ENCODE measurements around the gene PFKFB4. TPM values are rescaled to one million over a fixed set of nuclear protein-coding genes. Genes with fewer than 3 reads are reported as not detected.

PFKFB4 gene
- total RNA-seq, 1 experiment from 2014 or later: 12.3 TPM

DNA sequence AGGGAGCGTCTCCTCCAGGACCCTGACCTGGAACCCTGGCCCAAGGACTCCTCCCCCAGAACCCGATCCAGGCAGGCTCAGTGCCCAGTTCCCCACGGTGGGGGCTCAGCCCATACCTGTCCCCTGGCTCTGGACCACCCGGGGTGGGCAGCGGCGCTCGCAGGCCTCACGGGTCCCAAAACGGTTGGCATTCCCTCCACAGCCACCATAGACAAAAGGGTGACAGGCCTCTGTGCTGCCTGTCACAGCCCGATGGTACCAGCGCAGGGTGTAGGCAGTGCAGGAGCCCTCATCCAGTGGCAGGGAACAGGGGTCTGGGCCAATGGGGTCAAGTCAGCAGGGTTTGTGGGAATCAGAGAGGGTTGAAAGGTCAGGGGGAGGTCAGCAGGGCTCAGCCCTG lies 8.1 kb upstream of the PFKFB4 start:
- Histone ChIP-seq H3K18ac (ENCODE audit: insufficient read length, low read depth, low read length) (no peak overlapping the region), H3K27ac (ENCODE audit: insufficient read length, low read depth, low read length) (no peak overlapping the region), H3K79me2 (ENCODE audit: insufficient read depth, low read length) (no peaks in the 10 kb centered on the region), H3K23me2 (ENCODE audit: insufficient read length, low read depth, low read length, poor library complexity, severe bottlenecking) (no peaks in the 10 kb centered on the region), H3K14ac (ENCODE audit: insufficient read depth, low read length) (no peak overlapping the region), H3K9me3 (ENCODE audit: control insufficient read depth, low read depth, low read length) (no peaks in the 10 kb centered on the region), H2BK5ac (ENCODE audit: insufficient read length, low read length) (no peak overlapping the region), H4K20me1 (ENCODE audit: control insufficient read depth, insufficient read depth, insufficient read length) (no peaks in the 10 kb centered on the region), H3K23ac (ENCODE audit: insufficient read length, low read depth, low read length) (no peak overlapping the region), H2BK15ac (ENCODE audit: low read depth, low read length) (no peak overlapping the region), H2AFZ (ENCODE audit: low read length) (no peak overlapping the region), H3K27me3 (ENCODE audit: insufficient read depth, low read length) (no peaks in the 10 kb centered on the region), H3K79me1 (ENCODE audit: insufficient read depth, low read depth, low read length, poor library complexity, severe bottlenecking) (no peaks in the 10 kb centered on the region), H4K5ac (ENCODE audit: insufficient read length, low read depth, low read length) (no peak overlapping the region), H3T11ph (ENCODE audit: low read length) (no peak overlapping the region), H2BK12ac (ENCODE audit: insufficient read length, low read depth, low read length) (no peak overlapping the region), H2AK5ac (ENCODE audit: insufficient read length, low read length) (no peak overlapping the region), H2BK20ac (ENCODE audit: low read depth, low read length, poor library complexity, severe bottlenecking) (no peak overlapping the region), H3K4ac (ENCODE audit: low read depth, low read length) (no peak overlapping the region), H3K56ac (ENCODE audit: insufficient read length, low read depth, low read length) (no peak overlapping the region), H3K4me1 (ENCODE audit: insufficient read depth, low read length) (peaks cover 6% of the 10 kb centered on the region; the same call in 1 of the 2 replicates), H3K4me2 (ENCODE audit: insufficient read depth, insufficient read length, low read length) (no peak overlapping the region), H4K91ac (ENCODE audit: insufficient read length, low read depth, low read length) (no peak overlapping the region), H3K9ac (ENCODE audit: extremely low read depth, insufficient read length, low read length) (no peak overlapping the region), H2BK120ac (ENCODE audit: low read depth, low read length, poor library complexity, severe bottlenecking) (no peak overlapping the region), H4K8ac (replicated peaks; ENCODE audit: insufficient read length, low read depth, low read length) (no peak overlapping the region)
- H3K27ac Mint-ChIP-seq: no peak overlapping the region
- TF ChIP-seq, protein P1, sequence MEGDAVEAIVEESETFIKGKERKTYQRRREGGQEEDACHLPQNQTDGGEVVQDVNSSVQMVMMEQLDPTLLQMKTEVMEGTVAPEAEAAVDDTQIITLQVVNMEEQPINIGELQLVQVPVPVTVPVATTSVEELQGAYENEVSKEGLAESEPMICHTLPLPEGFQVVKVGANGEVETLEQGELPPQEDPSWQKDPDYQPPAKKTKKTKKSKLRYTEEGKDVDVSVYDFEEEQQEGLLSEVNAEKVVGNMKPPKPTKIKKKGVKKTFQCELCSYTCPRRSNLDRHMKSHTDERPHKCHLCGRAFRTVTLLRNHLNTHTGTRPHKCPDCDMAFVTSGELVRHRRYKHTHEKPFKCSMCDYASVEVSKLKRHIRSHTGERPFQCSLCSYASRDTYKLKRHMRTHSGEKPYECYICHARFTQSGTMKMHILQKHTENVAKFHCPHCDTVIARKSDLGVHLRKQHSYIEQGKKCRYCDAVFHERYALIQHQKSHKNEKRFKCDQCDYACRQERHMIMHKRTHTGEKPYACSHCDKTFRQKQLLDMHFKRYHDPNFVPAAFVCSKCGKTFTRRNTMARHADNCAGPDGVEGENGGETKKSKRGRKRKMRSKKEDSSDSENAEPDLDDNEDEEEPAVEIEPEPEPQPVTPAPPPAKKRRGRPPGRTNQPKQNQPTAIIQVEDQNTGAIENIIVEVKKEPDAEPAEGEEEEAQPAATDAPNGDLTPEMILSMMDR (conservative IDR thresholded peaks at IDR 0.05): no peak
- peaks cover 2% of the 10 kb centered on the region; the same call in 1 of the 2 replicates for H3K27me3 Mint-ChIP-seq (ENCODE audit: low read depth)
- H3K4me3 Mint-ChIP-seq: no peak overlapping the region
- H3K4me1 Mint-ChIP-seq: peaks cover 33 to 36% of the 10 kb centered on the region in 2 experiments
- H3K9me3 Mint-ChIP-seq: no peaks in the 10 kb centered on the region; a peak in 1 of 5 replicates
- no CpG with 5 or more reads among the region's 11 CpGs for WGBS (ENCODE audit: extremely low coverage, insufficient read length, low lambda C conversion rate)
- DNase-seq: no peak
- peaks cover 0 to 13% (median 0%) of the 10 kb centered on the region in 3 experiments; a peak in 3 of 7 replicates for H3K36me3 Mint-ChIP-seq (ENCODE audit: insufficient read depth in 1 of 3, low read depth in 3 of 3)
